Coronary artery (tissue), 2 donors: Measurements from ENCODE around the gene FANCL.
"Not testable (repeated sequence)": the region's sequence is repeated elsewhere in the genome, so short reads cannot be mapped to it uniquely, and the experiment has no call there.

Experiments used
- DNase-seq: peaks from one replicate; pipeline ENCODE4 v3.0.0-alpha.2; 2017; ENCODE audit warnings: low spot score
- H3K27ac ChIP-seq, 2 donors: fragments of 200-600 bp; sonication (generic); one replicate each; pipeline ENCODE4 v1.5.1; 2016 to 2019
- H3K4me3 ChIP-seq: fragments of 200-600 bp; sonication (generic); 2 replicates; pipeline ENCODE4 v1.5.1; 2016; ENCODE audit warnings: mild to moderate bottlenecking, moderate library complexity
- TF ChIP-seq, protein P1 (sequence below): fragments of 200-600 bp; sonication (generic); IDR thresholded peaks from one replicate; pipeline ENCODE4 v1.5.1; 2019; ENCODE audit warnings: antibody characterized with exemption

Gene FANCL

GRCh38 chr2:58240670-58241545 is at the start of gene FANCL:
TSS of gene FANCL (minus strand) at chr2:58241325. CDS start at chr2:58241313, 12 bp downstream.
- TF ChIP-seq, protein P1, sequence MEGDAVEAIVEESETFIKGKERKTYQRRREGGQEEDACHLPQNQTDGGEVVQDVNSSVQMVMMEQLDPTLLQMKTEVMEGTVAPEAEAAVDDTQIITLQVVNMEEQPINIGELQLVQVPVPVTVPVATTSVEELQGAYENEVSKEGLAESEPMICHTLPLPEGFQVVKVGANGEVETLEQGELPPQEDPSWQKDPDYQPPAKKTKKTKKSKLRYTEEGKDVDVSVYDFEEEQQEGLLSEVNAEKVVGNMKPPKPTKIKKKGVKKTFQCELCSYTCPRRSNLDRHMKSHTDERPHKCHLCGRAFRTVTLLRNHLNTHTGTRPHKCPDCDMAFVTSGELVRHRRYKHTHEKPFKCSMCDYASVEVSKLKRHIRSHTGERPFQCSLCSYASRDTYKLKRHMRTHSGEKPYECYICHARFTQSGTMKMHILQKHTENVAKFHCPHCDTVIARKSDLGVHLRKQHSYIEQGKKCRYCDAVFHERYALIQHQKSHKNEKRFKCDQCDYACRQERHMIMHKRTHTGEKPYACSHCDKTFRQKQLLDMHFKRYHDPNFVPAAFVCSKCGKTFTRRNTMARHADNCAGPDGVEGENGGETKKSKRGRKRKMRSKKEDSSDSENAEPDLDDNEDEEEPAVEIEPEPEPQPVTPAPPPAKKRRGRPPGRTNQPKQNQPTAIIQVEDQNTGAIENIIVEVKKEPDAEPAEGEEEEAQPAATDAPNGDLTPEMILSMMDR: no peak
- peak within 1 kb of the TSS; percentile 1 to 83 for H3K27ac ChIP-seq
- H3K4me3 ChIP-seq: peak within 1 kb of the TSS; percentile 97
- peak; percentile 89 for DNase-seq

GRCh38 chr2:58289029-58289428 is 47.9 kb upstream of the FANCL start:
- TF ChIP-seq, protein P1: no peak
- DNase-seq: no peak
- Histone ChIP-seq H3K27ac (no peak overlapping the region), H3K4me3 (no peak overlapping the region)

DNA sequence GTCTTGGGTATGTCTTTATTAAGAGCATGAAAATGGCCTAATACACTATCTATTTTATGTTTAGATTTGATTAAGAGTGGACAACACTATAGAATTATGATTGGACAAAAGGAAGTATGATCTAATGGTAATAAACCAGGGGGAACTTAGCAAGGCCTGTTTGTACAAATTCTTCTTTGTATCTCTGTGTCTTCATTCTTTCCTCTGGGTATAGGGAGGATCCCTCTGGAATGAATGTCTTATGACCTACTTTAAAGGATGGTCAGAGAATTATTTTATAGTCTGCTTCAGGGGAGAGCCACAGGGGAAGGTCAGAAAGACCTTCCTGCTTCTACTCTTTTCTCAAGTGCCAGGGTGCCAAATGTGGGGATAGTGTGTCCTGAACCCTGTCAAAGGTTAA is 42.8 kb upstream of the FANCL start:
- no peak for DNase-seq
- TF ChIP-seq, protein P1: no peak
- H3K4me3 ChIP-seq: no peak overlapping the region
- H3K27ac ChIP-seq: no peak overlapping the region

GRCh38 chr2:58275144-58275543 is 34.0 kb upstream of the FANCL start:
- H3K4me3 ChIP-seq, DNase-seq, H3K27ac ChIP-seq: not testable (repeated sequence)

DNA sequence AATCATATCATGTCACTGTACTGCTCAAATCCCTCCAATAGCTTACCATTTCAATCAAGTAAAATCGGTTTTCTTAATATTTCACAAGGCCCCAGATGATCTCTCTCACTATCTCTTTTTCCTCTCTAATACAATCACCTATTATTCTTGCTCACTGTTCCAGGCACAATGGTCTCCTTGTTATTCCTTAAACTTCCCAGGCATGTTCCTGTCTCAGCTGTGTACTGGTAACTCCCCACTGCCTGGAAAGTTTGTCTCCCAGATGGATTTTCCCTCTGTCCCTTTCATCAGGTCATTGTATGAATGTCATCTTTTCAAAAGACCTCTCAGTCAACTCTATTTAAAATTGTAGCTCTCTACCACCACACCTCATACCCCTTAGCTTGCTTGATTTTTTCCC is 30.7 kb upstream of the FANCL start:
- no peak overlapping the region for H3K4me3 ChIP-seq
- no peak for DNase-seq
- H3K27ac ChIP-seq: no peak overlapping the region
- TF ChIP-seq, protein P1: no peak

DNA sequence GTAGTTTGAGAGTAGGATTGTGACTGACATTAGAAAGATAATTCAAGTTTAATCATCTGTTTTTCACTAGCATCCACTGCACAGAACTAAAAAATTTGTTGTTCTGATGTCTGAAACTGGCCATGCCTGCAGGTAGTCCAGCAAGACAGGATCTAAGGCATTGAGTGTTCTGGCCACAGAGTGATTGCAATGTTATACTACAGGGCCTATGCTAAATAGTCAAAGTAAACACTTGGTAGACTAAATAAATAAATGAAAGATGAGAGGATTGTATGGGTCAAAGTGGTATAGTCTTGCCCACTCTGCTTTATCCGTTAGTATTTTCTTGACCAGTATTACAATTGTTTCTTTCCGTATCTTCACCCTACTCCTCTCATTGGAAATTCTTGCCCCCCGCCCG is 27.6 kb upstream of the FANCL start:
- no peak for DNase-seq
- H3K27ac ChIP-seq: no peak overlapping the region
- H3K4me3 ChIP-seq: no peak overlapping the region
- TF ChIP-seq, protein P1: no peak

DNA sequence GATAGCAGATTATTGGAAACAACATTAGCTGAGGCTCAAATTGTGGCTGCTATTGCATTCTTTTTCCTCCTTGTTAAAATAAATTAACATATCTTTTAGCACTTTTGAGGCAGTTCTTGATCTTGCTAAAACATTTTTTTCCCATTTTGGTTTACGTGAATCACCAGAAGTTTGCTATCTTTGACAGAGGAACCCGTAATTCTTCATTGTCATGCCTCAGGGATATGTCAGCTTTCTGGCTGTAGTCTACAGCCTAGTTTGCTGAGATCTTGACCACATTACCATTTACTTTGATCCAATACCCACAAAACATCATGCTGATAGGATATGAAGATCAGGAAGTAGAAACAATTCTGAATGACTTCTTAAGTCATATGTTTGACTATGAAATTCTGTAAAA is 25.1 kb upstream of the FANCL start:
- no peak for DNase-seq
- TF ChIP-seq, protein P1: no peak
- no peak overlapping the region for H3K4me3 ChIP-seq
- H3K27ac ChIP-seq: no peak overlapping the region
